NCI-H526 treated with DMSO at 0.1 percent for 48 hours (cell line): ENCODE data around the gene IL18BP.

Source experiments
- DNase-seq: peaks from one replicate; lab custom pipeline; 2025; lab: John Stamatoyannopoulos, UW

IL18BP gene

DNA sequence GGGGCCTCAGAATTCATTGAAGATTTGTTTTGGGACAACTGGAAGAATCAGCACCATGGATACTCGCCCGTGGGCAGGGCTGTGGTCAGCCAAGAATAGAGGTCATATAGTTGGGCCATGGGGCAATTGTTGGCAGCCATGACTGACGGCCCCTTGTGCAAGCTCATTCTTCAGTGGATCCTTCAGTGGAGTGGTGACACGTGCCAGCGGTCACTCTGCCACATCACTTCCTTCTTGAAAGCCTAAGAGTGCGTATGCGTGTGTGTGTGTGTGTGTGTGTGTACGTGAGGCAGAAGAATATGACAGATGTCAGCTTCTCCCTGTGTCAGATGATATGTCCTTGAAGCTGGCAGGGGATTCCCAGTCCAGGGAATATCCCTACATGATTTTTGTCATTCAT is 1.8 kb upstream of the IL18BP start:
- no peak for DNase-seq

DNA sequence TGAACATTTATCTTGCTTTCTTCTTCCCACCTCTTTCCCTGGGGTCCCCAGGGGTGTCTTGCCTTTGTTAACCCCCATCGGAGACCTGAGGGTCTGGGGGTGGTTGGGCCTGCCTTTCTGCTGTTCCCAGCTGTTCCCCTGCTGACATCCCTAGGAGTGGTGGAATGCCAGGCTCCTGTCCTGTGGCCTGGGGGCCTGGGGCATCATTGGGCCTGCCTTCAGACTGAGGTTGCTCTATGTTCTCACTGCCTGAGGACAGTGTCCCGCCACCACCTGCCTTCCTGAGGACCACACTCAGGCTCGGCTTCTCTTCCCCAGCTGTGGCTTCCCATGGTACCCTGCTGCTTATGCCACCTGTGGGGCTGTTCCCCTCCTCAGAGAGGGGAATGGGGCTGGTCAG is 1.1 kb upstream of the IL18BP start:
- no peak for DNase-seq

DNA sequence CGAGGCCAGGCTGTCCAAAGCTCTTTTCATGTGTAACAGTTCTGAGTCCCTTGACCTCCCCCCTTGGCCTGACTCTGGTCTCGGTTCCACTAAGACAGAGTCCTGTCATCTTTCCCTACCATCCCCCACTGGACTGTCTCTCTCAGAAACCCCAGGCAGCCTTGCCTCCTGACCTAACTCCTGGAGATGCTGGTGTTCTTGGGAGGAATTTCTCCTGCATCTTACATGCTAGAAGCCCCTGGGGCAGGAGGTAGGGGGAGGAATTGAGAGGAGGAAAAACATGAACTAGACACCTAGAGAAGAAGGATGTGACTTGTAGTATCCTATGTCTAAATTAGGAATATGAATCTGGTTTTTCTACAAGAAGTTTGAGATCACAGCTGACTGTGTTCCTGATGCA is 648 bp upstream of the IL18BP start:
- no peak for DNase-seq

DNA sequence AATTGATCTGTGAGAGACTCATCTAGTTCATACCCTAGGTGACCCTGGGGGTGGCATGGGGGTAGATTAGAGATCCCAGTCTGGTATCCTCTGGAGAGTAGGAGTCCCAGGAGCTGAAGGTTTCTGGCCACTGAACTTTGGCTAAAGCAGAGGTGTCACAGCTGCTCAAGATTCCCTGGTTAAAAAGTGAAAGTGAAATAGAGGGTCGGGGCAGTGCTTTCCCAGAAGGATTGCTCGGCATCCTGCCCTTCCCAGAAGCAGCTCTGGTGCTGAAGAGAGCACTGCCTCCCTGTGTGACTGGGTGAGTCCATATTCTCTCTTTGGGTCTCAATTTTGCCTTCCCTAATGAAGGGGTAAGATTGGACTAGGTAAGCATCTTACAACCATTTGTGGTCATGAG is 653 bp downstream of the IL18BP start:
- DNase-seq: no peak

DNA sequence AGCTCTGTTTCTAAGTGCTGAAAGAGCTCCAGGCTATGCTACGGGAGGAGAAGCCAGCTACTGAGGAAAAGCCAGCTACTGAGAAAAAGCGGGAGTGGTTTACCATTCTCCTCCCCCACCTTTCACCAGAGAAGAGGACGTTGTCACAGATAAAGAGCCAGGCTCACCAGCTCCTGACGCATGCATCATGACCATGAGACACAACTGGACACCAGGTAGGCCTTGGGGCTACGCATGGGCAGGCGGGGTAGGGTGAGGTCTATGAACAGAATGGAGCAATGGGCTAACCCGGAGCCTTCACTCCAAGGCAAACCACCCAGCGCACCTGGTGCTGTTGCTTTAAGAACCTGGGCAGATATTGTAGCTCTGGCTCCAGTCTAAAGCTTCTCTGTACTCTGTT is 1.1 kb downstream of the IL18BP start:
- DNase-seq: no peak

DNA sequence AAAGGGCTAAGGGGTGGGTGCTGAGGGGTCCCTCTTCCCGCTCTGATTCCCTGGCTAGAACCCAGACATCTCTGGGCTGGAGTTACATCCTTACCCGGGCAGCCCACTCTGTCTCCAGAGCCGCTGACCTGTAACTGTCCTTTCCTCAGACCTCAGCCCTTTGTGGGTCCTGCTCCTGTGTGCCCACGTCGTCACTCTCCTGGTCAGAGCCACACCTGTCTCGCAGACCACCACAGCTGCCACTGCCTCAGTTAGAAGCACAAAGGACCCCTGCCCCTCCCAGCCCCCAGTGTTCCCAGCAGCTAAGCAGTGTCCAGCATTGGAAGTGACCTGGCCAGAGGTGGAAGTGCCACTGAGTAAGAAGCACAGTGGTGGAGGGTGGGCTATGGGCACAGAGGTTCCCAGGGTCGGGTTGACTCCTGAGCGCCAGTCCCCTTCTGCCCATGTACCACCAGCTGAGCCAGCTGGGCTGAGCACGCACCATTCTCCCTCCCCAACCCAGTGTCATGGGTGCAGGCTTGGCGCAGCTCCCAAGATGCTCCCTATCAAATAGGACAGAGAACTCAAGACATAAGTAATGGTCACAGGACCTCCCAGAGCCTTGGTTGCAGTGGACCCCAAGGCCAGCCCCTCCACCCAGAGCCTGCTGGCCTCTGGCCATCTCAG is 1.6 kb downstream of the IL18BP start:
- DNase-seq: no peak

DNA sequence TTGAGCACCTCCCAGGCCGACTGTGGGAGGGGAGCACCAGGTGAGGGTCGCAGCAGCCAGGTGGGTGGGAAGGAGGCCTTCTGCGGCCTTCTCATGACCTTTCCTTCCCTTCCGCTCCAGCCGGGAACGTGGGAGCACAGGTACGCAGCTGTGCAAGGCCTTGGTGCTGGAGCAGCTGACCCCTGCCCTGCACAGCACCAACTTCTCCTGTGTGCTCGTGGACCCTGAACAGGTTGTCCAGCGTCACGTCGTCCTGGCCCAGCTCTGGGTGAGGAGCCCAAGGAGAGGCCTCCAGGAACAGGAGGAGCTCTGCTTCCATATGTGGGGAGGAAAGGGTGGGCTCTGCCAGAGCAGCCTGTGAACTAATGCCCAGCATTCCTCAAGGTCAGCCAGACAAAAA is 2.6 kb downstream of the IL18BP start:
- DNase-seq: no peak

DNA sequence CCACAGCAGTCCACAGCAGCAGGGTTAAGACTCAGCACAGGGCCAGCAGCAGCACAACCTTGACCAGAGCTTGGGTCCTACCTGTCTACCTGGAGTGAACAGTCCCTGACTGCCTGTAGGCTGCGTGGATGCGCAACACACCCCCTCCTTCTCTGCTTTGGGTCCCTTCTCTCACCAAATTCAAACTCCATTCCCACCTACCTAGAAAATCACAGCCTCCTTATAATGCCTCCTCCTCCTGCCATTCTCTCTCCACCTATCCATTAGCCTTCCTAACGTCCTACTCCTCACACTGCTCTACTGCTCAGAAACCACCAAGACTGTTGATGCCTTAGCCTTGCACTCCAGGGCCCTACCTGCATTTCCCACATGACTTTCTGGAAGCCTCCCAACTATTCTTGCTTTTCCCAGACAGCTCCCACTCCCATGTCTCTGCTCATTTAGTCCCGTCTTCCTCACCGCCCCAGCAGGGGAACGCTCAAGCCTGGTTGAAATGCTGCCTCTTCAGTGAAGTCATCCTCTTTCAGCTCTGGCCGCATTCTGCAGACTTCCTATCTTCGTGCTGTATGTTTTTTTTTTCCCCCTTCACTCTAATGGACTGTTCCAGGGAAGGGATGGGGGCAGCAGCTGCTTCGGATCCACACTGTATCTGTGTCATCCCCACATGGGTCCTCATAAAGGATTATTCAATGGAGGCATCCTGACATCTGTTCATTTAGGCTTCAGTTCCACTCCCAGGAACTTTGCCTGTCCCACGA is 3.3 kb downstream of the IL18BP start:
- DNase-seq: no peak

DNA sequence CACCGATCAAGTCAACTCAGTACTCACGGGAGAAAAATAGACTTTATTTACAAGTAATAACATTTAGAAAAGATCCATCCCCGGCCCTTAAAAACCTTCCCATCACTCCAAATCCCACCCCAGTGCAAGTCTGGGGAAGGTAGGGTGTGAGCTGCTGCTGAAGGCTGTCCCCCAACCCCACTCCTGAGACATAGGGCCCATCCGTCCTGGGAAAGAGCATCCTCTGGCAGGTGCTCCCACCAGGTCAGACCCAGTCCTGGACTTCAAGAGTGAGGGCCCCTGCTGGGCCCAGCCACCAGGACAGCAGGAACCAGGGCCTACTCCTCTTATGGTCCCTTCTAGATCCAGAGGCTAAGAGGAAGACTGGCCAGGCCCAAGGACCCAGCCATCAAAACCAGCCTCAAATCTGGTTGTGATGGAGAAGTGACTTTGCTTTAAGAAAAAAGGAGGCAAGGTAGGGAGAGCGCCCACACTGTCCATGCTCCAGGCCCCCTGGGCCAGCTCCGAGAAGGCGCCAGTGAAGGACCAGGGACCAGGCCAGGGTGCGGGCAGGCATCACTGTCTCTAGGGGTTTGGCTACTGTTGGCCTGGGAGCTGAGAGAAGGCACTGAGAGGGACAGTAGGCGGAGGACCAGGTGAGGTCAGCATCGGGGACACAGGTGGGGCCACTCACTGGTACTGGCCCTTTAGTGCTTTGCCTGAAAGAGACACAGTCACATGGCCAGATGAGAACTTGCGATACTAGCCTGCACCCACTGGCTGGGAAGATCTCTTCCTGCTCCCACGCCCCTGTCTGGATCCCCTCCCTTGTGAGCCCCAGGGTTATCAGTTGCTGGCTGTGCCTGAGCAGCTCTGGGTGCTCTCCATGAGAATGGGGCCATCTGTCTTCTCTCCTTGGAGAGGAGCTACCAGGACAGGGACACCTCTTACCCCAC is 4.4 kb downstream of the IL18BP start:
- no peak for DNase-seq

DNA sequence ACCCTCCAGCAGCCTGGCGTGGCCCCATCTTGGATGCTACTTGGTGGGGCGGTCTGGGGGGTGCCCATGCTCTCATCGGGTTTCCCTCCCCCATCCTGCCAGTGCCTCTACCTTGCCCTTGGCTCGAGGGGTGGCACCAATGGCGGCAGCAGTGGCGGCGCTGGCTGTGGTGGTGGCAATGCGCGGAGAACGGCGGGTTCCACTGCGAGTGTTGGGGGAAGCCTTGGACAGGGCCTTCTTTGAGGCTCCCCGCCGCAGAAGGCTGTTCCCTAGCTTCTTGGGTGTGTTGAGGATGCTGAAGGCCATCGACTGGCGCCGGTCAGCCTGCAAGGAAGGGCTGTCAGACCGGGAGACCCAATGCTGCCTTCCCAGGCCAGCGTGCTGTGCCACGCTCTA is 5.1 kb downstream of the IL18BP start:
- DNase-seq: no peak

DNA sequence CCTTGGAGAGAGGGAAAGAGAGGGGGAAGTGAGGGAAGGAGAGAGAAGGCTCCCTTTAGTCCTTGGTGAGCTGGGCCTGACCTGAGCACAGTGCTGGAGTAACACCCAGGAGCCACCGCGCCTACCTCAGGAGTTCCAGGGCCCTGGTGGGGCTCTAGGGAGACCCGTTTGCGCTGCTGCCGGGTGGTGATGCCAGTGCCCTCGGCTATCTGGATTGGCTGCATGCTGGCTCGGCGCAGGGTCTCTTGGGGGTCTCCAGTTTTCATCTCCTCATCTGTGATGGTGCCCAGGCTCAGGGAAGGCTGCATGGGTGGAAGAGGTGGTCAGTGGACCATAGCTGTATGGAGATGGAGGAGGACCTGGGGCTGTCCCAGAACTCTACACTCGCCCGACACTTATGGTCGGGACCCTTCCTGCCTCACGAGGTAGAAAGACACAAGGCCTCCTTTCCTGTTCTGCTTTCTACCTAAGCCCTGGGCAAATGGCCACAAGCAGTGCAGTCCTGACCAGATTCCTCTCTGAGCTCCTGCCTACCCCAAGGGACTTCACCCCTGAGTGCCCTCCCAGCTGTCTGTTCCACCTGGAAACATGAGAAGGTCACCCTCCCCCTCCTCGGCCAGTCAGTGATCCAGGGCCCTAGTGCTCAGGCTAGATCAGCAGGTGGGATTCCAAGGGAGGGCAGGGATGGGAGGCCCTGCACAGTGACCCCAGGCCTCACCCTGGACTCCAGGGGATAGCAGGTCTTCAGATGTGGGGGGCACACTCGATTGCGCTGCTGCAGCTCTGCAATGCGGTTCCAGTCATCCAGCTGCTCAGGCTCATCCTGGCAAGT is 6.0 kb downstream of the IL18BP start:
- DNase-seq: no peak

DNA sequence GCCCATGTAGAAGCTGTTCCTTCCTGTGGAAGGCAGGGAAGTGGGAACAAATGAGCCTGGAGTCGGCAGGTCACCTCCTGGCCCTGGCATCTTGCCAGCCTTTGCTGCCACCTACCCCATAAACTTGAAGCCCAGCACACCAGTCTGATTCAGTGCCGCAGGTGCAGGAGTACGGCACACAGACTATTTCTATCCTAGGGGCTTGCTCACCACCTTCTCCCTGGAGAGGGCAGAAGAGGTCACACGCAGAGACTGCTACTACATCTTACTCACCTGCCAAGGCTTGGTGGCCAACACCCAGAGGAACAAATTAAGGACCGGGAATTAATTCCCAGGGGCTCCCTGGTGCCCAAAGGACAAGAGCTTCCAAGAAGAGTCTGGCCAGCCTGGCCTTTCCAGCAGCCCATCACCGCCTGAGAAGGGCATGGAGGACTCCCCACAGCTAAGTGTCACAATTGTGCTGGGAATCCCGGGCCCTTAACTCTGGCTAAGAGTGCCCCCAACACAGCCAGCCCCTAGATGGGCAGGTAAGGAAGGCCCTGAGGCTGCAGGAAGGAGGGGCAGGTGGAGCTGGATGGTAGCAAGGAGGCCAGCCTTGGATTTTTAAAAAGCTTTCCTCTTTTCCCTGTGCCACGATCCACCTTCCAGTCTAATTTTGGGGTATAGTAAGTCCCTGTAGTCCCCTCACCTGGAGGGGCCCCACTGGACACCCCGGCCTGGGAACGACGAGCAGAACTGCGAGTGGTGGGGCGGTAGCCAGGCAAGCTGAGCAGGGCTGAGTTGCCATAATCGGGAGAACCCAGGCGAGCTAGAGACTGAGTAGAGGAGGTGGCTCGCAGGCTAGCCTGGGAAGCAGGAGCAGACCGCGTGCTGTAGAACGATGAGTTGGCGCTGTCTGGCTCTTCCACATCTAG is 6.9 kb downstream of the IL18BP start:
- no peak for DNase-seq

DNA sequence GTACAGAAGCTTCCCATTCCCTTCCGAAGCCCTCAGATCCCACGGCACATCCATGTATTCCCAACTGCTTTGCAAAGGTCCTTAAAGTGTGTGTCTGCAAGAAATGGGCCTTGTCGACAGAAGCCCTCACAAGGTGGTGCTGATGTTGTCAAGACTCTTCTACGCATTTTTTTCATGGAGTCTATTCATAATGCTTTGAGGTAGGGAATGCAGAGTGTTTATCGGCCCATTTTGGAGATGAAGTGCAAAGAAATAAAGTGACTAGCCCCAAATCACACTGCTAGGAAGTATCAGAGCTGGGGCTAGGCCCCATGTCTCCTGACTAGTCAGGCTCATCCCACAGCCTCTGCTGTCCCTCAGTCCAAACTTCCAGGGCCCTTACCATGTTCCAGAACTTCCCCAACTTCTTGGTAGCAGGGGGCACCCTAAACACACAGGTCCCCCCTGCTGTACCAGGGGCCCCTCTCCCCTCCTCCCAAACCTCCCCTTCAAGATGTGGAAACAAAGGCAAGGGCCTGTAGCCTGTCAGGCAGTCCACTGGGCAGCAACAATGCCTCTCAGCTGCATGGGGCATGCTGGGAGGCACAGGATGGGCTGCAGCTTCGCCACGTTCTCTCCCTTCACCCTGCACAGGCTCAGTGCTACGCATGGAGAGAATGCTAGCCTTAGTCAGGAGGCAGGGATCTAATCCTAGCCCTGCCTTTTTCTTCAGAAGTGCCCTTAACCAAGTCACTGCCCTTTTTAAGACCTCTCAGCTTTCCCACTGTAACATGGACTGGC is 7.8 kb downstream of the IL18BP start:
- no peak for DNase-seq

DNA sequence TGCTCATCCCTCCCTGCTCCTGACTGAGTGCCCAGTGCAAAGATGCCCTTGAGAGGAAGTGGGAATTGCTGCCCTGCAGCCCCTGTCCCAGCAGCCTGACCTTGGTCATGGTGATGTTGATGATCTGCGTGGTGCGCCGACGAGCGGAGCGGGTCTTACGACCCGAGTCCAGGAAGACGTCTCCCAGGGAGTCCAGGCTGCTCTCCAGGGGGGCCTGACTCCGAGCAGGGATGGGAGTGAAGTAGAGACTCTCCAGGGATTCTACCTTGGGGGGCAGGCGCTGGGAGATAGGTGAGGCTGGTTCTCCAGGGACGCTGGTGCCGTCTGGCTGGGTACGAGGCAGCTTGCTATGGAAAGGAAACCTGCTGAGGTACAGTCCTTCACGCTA is 8.4 kb downstream of the IL18BP start:
- no peak for DNase-seq

DNA sequence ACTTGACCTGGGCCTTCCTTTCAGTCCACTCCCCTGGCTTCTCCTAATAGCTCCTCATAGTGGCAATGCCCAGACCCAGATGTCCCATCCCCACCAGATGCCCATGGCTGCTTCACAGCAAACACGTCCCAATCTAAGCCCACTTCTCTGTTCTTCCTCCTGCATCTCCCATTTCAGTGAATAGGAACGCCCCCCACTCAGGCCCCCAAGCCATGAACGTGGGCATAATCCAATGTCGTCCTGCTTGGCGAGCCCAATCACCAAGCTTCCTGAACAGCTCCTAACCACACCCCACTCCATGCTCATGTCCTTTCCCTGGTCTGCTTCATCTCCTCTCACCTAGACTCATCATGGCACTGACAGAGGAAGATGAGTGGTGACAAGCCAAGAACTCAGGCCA is 8.9 kb downstream of the IL18BP start:
- no peak for DNase-seq

DNA sequence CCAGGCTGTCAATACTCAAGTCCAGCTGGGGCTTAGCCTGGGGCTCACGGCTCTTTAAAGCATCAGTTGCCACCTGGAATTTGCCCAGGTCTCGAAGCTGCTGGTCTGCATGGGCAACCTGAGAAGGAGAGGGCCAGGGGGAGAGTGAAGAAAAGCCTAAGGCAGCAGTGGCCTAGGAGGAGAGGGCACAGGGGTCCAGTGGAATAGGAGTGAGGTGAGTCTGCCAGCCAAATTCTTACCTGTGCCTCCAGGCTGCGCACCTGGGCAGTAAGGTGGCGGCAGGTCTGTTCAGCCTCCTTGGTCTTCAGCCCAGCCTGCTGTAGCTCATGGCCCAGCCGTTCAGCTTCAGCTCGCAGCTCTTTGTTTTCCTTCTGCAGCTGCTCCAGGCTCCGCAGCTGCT is 10.0 kb downstream of the IL18BP start:
- DNase-seq: no peak

DNA sequence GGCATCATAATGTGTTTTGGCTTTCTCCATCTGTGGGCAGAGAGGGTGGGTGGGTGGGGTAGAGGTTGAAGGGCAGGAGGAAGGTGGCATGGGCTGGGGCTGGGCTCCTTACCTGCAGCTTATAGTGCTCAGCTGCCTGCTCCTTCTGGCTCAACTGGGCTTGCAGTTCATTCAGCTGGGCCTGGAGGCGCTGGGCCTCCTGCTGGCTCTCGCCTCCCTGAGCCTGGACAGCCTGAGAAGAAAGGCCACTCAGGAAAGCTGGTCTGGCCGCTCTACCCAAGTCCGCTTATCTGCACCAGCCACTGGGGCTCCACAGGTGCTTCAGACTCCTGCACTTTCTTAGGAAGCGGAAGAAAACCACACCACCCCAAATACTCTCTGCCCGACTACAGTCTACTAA is 10.4 kb downstream of the IL18BP start:
- DNase-seq: no peak

DNA sequence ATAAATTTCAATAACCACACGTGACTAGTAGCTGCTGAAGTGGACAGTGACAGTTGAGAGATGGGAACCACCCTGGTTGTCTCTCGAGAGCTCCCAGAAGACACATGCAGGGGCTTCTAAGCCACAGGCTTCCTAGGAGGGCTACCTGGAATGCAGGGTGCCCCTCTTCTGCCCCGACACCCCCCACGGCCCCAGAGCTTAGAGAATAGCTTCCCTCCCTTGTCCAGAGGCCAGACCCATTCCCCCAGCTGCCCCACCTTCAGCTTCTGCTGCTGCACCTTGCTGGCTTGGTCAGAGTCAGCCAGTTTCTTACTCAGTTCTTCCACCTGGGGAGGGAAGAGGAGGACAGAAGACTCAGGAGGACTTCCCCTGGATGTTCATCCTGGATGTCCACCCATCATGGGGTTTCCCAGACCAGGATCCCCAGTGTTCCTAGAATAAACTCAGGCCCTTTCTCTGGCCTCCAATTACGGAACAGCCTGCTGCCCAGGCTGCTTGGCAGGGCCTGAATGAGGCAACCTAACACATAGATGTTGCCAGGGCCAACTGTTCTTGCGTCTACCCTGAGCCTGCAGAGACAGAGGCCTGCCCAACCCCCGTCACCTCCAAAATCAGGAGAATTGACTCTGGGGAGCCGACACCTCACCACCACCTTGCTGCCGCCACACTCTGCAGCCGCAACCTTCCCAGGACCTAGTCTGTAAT is 12.0 kb downstream of the IL18BP start:
- DNase-seq: no peak

DNA sequence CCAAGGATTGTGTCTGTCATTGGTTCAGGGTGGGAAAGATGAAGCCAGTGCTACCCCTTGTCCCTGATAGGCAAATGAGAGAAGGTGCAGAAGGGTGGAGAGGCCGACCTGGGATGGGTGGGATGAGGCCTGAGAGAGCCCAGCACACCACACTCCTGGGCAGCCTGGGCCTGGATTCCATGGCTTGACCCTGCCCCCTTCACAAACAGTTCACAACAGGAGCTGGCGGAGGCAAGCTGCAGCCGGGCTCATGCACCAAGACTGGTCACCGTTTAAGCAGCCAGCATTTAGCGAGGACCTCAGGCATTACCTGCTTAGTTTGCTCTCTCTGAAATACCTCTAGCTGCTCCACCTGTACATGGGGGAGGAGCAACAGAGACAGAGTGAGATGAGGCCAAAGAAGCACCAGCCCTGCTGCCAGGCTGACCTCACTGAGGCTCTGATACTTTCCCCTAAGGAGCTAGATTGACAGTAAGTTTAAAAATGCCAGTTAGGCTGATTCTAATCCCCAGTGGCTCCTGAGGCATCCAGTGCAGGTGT is 13.5 kb downstream of the IL18BP start:
- DNase-seq: no peak
